Esophagus mucosa (tissue), 1 donor: ENCODE results near the gene STATH. TPM values are rescaled to one million over a fixed set of nuclear protein-coding genes. Genes with fewer than 3 reads are reported as not detected.
A peak's percentile ranks its signal among the peaks of the same experiment; 100 is the strongest.
"Not testable (repeated sequence)": the region's sequence is repeated elsewhere in the genome, so short reads cannot be mapped to it uniquely, and the experiment has no call there.

Experiments used
- ATAC-seq: fragments of 200-7000 bp; cut with Tn5 transposase; one replicate; pipeline ENCODE4 v1.9.1; 2020
- total RNA-seq: library from RNA; stranded (reverse); gene quantifications from one replicate; pipeline ENCODE4 v1.2.4, GENCODE V29; 2023
- donor health status: DM: yes; HTN: yes; CAD: no.

Gene STATH
- not detected for total RNA-seq

DNA sequence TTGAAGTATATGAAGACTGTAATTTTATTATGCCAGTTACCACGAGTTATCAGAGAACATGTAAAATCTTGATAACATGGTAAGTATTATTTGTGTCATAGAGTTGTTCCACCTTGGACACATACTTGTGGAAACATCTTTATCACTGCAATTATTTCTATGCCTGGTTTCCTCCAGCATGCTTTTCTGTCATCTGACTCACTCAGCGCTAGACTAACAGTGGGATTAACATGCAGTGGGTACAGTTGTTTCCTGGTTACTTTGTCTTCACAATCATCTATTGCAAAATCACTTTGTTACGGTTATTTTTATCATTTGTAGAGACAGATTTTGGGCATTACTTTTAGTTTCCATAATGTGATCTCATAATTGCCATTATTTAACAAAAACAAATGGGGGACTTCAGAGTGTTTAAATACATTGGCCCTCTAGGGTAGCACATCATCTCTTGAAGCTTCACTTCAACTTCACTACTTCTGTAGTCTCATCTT, at the start of gene STATH:
STATH (plus strand) TSS at position 441 of the 491 bp plus-strand sequence. CDS start 2,472 bp downstream, outside the sequence.
- peak; percentile 82 for ATAC-seq

- no peak for ATAC-seq
Measured at GRCh38 chr4:69951602-69952001, 44.2 kb upstream of the STATH start.

GRCh38 chr4:69957209-69957608, 38.6 kb upstream of the STATH start:
- no peak for ATAC-seq

DNA sequence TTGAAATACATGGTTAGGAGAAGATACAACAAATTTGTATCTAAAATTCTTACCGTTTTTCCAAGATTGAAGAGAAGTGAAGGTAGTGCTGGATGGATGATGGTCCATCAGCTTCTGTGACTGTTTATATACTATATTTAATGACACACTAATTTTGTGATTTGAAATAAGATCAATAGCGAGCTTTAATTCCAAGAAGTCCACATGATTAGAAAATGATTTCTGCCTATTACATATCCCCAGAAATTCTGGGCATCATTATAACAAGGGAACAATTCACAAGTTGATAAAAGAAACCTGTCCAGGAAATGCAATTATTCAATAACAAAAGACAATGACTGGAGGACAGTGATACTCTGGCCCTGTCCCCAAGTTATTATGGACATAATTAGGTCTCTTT, 30.1 kb upstream of the STATH start, which contains the start of gene CSN2:
CSN2 (minus strand) TSS at position 101 of the 400 bp plus-strand sequence. CDS start 4,733 bp downstream, outside the sequence.
- no peak for ATAC-seq

- ATAC-seq = no peak
Measured at GRCh38 chr4:69970071-69970470, 25.7 kb upstream of the STATH start.

GRCh38 chr4:69974631-69975030, 21.1 kb upstream of the STATH start:
- ATAC-seq = no peak

GRCh38 chr4:69977582-69977981, 18.2 kb upstream of the STATH start:
- no peak for ATAC-seq

DNA sequence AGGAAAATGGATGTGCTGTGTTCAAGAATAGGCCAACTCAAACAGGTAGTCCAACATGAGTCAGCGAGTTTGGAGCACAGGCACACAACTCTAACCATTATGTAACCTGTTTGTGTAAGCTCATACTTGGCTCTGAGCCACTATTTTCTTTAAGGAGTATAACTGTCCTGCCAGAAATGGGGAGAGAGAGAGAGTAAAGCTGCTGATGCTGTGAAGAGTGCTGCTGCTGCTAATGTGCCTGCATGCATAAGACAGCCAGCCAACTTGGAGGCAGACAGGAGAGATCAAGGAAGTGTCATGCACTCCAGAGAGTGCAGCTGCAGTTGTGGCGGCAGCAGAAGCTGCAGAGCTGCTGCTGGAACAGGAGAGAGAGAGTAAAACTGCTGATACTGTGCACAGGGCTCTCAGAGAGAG, 11.7 kb upstream of the STATH start:
- ATAC-seq = peak; percentile 92

GRCh38 chr4:69986663-69987062, 9.1 kb upstream of the STATH start:
- no peak for ATAC-seq

GRCh38 chr4:69991016-69991415, 4.8 kb upstream of the STATH start:
- ATAC-seq = no peak

DNA sequence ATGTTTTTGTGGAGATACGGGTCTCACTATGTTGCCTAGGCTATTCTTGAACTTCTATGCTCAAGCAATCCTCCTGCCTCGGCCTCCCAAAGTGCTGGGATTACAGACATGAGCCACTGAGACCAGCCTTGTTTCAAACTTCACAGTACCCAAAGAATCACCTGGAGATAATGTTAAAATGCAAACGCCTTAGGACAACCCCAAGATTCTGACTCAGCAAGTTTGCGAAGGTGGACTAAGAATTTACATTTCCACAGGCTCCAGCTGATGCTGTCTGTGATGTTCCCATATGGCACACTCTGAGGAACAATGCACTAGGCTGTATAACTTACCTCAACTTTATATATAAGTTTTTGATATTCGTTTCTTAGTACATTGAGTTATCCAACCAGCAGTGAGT, 984 bp upstream of the STATH start:
- no peak for ATAC-seq

- ATAC-seq = no peak
Measured at GRCh38 chr4:69999420-69999819, 3.7 kb downstream of the STATH start.

DNA sequence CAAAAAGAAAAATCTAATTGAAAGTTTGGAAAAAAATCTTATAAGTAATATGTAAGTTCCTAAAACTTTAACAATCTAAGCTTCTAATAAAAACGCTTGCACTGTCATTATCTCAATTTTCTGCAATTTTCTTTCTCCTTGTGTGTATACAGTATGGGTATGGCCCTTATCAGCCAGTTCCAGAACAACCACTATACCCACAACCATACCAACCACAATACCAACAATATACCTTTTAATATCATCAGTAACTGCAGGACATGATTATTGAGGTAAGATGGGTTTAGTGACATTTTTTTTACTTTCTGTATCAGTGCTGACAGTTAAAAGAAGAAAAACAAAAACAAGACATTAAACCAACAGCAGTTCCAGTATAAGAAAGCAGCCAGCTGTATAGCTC, 4.9 kb downstream of the STATH start:
- no peak for ATAC-seq

DNA sequence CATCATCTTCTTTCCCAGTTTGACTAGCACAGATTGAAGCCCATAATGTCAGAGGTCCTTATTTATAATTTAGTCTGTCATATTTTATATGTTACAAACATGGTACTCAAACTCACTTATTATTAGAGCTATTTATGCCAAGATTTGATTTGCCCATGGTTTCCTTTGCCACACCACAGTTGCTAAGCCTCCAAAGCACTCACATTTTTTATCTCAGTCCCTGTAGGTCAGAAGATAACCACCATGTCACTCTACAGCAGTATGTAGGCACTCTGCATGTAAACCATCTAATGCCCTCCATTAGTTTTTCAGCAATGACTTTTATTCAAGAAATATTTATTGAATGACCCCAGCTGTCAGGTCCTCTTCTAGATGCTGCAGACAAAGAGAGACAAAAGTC, 6.7 kb downstream of the STATH start:
- no peak for ATAC-seq

- no peak for ATAC-seq
Measured at GRCh38 chr4:70008771-70009170, 13.0 kb downstream of the STATH start.

- ATAC-seq = not testable (repeated sequence)
Measured at GRCh38 chr4:70019006-70019405, 23.2 kb downstream of the STATH start.

DNA sequence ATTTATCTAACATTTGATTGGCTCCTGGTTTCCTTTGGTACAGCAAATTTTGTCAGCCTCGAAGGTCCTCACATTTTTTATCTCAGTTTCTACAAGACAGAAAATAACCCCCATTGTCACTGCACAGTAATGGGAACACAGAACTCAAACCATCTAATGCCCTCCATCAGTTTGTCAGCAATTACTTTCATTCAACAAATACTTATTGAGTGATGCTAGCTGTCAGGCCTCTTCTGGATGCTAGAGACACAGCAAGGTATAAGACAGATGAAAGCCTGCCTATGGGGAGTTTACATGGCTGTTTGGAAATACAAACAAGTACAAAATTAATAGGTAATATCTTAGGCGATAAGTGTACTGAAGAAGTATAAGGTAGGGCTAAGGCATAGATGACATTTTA, 27.5 kb downstream of the STATH start:
- no peak for ATAC-seq

- ATAC-seq = no peak
Measured at GRCh38 chr4:70027011-70027410, 31.2 kb downstream of the STATH start.

DNA sequence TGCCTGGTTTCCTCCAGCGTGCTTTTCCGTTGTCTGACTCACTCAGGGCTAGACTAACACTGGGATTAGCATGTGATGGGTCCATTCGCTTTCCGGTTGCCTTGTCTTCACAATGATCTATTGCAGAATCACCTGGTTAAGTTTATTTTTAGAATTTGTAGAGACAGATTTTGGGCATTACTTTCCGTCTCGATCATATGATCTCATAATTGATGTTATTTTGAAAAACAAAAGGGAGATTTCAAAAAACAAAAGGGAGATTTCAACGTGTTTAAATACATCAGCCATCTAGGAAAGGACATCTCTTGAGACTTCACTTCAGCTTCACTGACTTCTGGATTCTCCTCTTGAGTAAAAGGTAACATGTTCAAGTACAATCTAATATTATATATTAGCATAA, 32.4 kb downstream of the STATH start, which contains the start of gene HTN3:
HTN3 (plus strand) TSS at position 301 of the 400 bp plus-strand sequence. CDS start 2,282 bp downstream, outside the sequence.
- not testable (repeated sequence) for ATAC-seq

DNA sequence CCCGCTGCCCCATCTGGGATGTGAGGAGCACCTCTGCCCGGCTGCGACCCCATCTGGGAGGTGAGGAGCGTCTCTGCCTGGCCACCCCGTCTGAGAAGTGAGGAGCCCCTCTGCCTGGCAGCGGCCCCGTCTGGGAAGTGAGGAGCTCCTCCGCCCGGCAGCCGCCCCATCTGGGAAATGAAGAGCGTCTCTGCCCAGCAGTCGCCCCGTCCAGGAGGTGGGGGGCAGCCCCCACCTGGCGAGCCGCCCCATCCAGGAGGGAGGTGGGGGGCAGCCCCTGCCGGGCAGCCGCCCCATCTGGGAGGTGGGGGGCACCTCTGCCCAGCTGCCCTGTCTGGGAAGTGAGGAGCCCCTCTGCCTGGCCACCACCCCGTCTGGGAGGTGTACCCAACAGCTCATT, 41.8 kb downstream of the STATH start:
- not testable (repeated sequence) for ATAC-seq

DNA sequence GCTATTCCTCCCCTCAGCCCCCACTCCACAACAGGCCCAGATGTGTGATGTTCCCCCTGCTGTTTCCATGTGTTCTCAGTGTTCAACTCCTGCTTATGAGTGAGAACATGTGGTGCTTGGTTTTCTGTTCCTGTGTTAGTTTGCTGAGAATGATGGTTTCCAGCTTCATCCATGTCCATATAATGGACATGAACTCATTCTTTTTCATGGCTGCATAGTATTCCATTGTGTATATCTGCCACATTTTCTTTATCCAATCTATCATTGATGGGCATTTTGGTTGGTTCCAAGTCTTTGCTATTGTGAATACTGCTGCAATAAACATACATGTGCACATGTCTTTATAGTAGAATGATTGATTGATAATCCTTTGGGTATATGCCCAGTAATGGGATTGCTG, 44.2 kb downstream of the STATH start:
- ATAC-seq = not testable (repeated sequence)

DNA sequence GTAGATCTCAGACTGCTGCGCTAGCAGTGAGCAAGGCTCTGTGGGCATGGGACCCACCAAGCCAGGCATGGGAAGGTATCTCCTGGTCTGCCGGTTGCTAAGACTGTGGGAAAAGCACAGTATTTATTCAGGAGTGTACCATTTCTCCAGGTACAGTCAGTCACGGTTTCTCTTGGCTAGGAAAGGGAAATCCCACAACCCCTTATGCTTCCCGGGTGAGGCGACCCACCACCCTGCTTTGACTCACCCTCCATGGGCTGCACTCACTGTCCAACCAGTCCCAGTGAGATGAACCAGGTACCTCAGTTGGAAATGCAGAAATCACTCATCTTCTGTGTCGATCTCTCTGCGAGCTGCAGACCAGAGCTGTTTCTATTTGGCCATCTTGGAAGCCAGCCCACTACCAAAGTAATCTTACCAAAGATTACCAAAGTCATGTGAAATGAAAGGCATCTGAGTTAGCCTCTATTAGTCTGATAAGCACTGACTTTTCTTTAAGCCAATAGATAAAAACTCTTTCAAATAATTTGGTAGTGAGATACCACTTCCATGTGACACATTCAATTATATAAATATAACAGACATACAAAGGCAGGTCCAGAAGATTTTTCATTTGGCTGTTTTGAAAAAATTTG, 46.0 kb downstream of the STATH start:
- no peak for ATAC-seq

DNA sequence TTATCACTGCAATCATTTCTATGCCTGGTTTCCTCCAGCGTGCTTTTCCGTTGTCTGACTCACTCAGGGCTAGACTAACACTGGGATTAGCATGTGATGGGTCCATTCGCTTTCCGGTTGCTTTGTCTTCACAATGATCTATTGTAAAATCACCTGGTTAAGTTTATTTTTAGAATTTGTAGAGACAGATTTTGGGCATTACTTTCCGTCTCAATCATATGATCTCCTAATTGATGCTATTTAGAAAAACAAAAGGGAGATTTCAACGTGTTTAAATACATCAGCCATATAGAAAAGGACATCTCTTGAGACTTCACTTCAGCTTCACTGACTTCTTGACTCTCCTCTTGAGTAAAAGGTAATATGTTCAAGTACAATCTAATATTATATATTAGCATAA, 54.4 kb downstream of the STATH start, which contains the start of gene HTN1:
HTN1 (plus strand) TSS at position 301 of the 400 bp plus-strand sequence. CDS start 2,639 bp downstream, outside the sequence.
- ATAC-seq = not testable (repeated sequence)
